GM19193 (cell line): Measurements from ENCODE around the gene C10orf53.

ENCODE experiments used
- POLR2A ChIP-seq: IDR thresholded peaks from 4 replicates; pipeline ENCODE4 v1.6.1; 2011; ENCODE audit not compliant: insufficient read depth, insufficient read length; ENCODE audit errors: extremely low read depth

C10orf53 gene

DNA sequence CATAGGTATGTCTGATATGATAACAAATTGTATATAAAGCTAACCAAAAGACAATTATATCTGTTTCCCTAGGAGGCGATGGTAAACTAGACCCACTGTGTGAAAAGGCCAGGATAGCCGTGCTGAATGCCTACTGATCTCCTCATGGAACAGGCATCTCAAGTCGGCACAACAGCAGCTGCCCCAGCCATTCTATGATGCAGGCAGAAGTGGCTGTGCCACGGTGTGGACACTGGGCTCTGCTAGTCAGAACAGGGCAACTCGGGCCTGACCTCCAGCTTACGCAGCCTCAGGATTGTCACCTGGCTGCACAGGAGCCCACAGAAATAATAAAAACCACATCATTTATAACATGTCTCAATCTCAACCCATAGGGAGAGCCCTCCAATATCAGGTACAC lies 15.0 kb downstream of the C10orf53 start:
- no peak for TF ChIP-seq POLR2A

DNA sequence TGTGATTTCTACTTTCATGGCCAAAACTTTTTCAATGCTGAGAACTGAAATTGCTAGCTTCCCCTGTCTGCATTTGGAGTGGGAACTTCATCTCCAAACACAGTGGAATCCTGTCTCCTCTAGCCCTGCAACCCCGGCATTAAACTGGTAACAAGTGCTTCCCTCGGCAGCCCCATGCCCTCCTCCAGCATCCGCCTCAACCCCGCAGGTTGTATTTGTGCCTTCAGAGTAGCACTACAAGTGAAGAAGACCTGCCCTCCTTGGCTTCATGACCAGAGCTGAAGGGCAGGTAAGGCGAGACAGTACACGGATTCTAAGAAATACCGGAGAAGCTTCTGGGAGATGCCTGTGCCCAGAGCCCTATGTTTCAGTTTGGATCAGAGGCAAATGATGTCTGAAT lies 16.9 kb downstream of the C10orf53 start:
- no peak for TF ChIP-seq POLR2A

DNA sequence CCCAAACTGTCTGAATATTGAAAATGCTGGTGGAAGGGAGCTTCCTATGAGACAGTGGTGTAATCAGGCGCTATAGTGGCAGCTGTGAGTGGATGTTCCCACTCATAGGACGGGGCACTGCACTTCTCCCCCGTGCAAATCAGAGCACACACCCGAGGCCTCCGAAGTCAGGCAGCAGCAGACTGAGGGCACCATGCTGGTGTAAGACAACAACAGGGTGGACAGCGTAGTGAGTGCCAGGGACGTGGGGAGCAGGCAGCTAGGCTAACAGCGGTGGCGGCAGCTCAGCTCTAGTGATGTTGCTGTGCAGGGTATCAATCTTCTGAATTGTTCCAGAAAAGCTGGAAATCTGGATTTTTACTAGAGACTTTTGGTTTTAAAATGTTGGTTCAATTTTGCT lies 19.2 kb downstream of the C10orf53 start:
- TF ChIP-seq POLR2A, result no peak

GRCh38 chr10:49700211-49700610 lies 20.8 kb downstream of the C10orf53 start:
- no peak for TF ChIP-seq POLR2A

DNA sequence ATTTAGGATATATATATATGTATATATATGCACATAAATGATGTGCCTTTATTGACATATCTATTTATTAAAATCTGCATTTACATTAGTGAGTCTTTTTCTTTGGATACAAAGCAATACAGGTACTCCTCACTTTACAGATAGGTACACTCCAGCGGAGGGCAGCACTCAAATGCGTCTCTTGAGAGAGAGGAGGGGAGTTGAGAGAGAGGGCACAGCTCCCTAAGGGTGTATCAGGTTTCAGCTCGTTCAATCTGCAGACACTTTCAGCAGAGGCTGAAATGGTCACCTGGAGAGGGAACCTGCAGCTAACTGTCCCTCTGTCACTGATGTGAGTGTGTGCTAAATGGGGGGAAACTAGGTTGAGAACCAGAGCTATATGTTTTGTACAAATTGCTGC lies 21.5 kb downstream of the C10orf53 start:
- no peak for TF ChIP-seq POLR2A

DNA sequence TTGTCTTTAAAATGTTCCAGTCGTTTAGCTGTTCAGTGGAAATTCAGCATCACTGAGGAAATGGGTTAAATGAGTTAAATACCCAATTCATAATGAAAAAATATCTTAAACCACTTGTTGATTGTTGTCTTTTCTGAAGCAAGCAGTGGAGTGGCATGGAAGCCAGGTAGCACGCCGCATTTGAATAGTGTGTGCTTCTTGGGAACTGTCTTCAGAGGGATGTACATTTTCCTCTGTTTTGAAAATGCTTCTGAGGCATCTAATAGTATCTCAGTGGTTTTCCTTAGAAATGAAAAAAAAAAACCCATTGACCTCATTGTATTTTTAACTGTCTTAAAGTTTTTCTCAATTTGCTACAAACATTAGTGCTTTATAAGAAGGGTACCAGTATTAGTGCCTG lies 28.1 kb downstream of the C10orf53 start:
- TF ChIP-seq POLR2A, result no peak

GRCh38 chr10:49709934-49710333 lies 30.5 kb downstream of the C10orf53 start:
- TF ChIP-seq POLR2A, result no peak

GRCh38 chr10:49710966-49711365 lies 31.5 kb downstream of the C10orf53 start:
- no peak for TF ChIP-seq POLR2A

- TF ChIP-seq POLR2A, result no peak
Measured at GRCh38 chr10:49711481-49711880, 32.0 kb downstream of the C10orf53 start.

DNA sequence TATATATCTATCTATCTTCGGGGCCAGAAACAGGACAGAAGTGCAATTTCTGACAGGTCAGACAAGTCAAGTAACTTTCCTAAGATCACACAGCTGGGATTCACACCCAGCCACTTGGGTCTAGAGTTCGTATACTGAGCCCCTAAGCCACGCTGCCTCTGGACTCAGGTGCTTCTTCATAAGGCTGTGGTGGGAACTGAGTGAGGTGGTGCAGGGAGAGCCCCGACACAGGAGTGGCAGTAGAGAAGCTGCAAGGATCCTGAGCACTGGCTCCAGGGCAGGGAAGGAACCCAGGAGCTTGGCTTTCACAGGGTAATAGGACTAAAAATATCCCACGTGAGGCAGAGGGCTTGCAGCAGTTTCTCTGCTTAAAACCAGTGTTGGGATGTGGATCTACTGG lies 33.8 kb downstream of the C10orf53 start:
- no peak for TF ChIP-seq POLR2A

GRCh38 chr10:49726593-49726992 lies 47.1 kb downstream of the C10orf53 start:
- TF ChIP-seq POLR2A, result no peak

DNA sequence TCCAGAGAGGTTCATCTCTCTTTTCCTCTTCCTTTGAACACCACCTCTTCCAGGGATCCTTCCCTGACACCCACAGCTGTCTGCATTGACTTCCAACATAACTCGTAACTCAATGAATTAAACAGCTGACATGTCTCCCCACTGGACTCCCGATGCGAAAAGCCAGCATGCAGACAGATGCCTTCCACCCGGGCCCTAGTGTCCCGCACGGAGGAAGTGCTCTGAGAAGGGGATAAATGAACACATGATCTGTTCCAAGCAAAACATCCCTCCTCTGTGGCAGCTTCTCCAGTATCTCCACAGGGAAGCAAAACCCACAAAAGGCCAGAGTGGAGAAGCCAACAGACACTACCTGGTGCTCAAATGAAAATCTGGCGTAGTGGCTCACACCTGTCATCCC lies 54.4 kb downstream of the C10orf53 start:
- TF ChIP-seq POLR2A, result no peak

DNA sequence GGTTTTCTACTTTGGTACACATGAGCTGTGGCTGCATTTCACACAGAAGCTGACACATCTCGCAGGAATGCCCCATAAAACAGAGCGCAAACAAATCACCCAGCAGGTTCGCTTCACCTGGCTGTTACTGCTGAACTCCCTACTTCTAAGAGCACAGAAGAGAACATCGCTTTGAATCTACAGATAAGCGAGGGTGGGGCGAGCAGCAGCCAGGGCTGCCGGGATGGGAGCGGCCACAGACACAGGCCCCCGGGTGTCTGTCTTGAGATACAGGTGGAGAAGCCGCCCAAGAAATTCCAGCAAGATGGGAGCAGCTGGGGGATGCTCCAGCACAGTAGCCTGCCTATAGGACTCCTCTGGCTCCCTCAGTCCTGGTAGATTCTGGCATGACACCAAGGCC lies 55.2 kb downstream of the C10orf53 start:
- no peak for TF ChIP-seq POLR2A

DNA sequence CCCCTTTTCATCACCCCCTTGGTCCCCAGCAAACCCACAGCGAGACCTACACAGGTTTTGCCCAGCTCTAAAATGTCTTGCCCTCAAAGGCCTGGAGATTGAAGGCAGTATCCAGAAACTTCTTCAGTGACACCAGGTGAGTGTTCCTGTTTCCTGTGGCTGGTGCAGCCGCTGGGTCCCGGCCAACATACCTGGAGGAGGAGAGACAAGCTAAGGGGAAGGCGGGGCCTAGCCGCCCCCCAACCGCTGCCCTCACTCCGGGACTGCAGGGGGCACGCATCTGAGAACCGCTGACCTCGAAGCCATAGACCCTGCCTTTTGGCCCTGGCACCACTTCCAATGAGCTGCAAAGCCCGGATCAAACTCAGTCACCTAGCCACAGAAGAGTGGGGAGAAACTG lies 55.7 kb downstream of the C10orf53 start:
- TF ChIP-seq POLR2A, result no peak

DNA sequence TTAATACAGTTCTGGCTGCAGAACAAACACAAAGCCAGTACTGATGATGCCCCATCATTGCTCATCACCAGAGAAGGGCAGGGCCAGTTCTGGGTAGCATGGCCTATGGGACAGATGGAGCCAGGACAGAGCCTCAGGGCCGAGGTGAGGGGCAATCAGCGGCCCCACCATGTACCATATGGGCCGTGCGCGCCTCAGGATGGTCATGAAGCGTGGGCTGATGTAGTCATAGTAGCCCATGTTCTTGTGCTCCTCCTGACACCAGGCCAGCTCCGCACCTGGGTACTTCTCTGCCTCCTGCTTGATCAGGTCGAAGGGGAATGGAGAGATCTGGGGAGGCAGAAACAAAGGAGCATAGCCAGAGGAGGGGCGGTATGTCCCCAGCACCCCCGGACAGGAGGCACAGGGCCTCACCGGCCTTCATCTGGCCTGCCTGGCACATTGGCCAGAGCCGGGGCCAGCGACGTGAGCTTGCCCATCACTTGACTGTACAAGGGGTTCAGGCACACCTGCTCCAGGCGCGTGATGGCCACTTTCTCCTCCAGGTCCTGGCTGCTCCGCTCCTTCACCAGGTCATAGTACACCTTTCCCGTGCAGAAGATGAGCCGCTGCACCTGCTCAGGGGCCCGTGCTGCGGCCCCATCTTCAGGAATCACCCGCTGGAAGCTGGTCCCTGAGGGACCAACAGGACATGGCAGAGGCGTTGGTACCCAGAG lies 56.6 kb downstream of the C10orf53 start:
- no peak for TF ChIP-seq POLR2A

GRCh38 chr10:49736564-49737113 lies 57.2 kb downstream of the C10orf53 start:
- TF ChIP-seq POLR2A, result no peak
